Fibroblast of lung (primary cell): ENCODE results near the gene ACOT7.
"Not testable (repeated sequence)": the region's sequence is repeated elsewhere in the genome, so short reads cannot be mapped to it uniquely, and the experiment has no call there.

Experiments used
- CTCF ChIP-seq, 2 donors: IDR thresholded peaks in 1 of 2; conservative IDR thresholded peaks in 1 of 2; 1 replicate in 1 of 2; 2 replicates in 1 of 2; pipeline ENCODE4 v1.5.1; 2011 to 2012; ENCODE audit warnings: low read length in 2 of 2, control low read depth in 1 of 2, inconsistent platforms in 1 of 2, low read depth in 1 of 2, mild to moderate bottlenecking in 1 of 2
- EZH2 ChIP-seq: IDR thresholded peaks from 2 replicates; pipeline ENCODE4 v1.5.1; 2012; ENCODE audit warnings: low read length, control low read depth, mild to moderate bottlenecking; ENCODE audit errors: missing control alignments

GRCh38 chr1:6363085-6363884 is 30.3 kb downstream of the ACOT7 start:
- peak; percentile 41 to 54 for TF ChIP-seq CTCF (conservative IDR thresholded peaks at IDR 0.05 in 1 of 2, IDR thresholded peaks at IDR 0.05 in 1 of 2; ENCODE audit: low read depth in 1 of 2, low read length in 2 of 2)
- not testable (repeated sequence) for TF ChIP-seq EZH2
